Measurements from ENCODE around the gene GAGE10.
"Not testable (repeated sequence)": the region's sequence is repeated elsewhere in the genome, so short reads cannot be mapped to it uniquely, and the experiment has no call there.

GAGE10 gene

DNA sequence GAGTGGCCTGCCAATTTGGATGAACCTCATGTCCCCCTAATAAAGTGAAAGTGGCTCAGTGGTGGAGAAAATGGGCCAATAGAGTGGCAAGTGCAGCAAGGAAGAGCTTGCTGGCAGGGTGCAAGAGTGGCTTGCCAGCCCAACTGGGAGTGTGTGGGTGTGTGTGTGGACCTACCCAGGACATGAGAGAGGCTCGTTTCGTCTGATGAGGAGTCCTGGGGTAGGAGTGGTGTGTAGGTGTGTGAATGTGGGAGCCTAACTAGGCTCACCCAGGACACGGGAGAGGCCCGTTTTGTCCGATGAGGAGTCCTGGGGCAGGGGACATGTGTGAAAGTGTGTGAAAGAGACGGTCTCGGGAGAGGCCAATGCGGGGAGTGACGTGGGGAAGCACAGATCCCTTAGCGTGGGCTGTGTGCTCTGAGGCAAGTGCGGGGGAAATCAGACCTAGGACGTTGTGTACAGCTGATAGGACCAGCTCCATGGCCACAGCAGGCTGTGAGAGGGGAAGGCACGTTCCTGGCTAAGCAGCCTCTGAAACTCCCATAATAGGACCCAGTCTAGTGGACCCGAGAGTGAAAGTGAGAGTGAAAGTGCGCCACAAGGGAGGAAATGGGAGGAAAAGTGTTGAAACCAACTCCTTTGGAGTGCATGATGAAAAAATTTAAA lies 5.3 kb downstream of the GAGE10 start:
- Histone ChIP-seq H3K27ac (peak overlapping the region; percentile 25 to 69), H3K4me3 (peak overlapping the region; percentile 69)
- no peak for DNase-seq (ENCODE audit: low spot score)
- TF ChIP-seq, protein P1, sequence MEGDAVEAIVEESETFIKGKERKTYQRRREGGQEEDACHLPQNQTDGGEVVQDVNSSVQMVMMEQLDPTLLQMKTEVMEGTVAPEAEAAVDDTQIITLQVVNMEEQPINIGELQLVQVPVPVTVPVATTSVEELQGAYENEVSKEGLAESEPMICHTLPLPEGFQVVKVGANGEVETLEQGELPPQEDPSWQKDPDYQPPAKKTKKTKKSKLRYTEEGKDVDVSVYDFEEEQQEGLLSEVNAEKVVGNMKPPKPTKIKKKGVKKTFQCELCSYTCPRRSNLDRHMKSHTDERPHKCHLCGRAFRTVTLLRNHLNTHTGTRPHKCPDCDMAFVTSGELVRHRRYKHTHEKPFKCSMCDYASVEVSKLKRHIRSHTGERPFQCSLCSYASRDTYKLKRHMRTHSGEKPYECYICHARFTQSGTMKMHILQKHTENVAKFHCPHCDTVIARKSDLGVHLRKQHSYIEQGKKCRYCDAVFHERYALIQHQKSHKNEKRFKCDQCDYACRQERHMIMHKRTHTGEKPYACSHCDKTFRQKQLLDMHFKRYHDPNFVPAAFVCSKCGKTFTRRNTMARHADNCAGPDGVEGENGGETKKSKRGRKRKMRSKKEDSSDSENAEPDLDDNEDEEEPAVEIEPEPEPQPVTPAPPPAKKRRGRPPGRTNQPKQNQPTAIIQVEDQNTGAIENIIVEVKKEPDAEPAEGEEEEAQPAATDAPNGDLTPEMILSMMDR (IDR thresholded peaks at IDR 0.05): no peak

DNA sequence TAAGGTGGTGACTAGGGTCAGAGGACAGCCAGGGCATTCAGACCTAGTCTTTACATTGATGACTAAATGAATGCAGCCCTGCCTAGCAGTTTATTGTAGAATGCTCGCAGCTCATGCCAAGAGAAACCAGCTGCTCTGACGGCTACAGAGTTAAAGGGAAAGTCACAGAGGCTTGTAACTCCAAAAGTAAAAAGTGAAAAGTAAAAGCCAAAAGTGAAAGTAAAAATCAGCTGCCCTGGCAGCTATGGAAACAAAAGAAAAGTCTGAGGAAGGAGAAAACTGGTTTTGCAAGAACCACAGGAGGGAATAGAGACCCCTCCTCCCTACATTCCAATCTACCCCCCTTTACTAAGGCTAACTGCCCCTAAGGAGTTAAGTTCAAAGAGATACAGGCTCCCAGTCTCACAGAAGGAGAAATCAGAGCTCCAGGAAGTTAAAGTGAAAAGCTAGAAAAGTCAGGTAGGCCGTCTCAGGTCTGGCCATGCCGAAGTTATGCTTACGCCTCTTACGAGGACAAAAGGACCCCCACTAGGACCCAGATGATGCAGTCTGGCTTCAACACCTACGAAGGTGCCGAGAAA lies 6.0 kb downstream of the GAGE10 start:
- TF ChIP-seq, protein P1 (IDR thresholded peaks at IDR 0.05): no peak
- H3K4me3 ChIP-seq: peak overlapping the region; percentile 69
- peak overlapping the region; percentile 25 to 69 for H3K27ac ChIP-seq
- no peak for DNase-seq (ENCODE audit: low spot score)

DNA sequence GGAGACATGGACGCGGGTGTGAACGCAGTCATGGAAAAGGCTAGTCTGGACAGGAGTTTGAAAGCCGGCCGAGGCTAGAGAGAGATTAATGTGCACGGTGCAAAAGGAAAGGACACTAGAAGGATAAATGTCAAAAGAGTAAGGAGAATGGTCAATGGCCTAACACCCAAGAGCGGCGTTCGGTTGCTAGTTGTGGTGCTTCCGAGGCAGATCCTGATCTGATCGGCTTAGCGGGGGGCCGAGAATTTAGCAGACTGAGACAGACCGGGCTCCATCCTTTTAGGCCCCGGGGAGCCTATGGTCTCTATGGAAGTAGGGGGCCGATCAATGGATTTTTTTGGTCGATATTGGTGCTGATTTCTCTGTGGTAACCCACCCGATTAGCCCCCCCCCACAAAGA lies 6.9 kb downstream of the GAGE10 start:
- TF ChIP-seq, protein P1 (IDR thresholded peaks at IDR 0.05): no peak
- no peak overlapping the region for H3K27ac ChIP-seq
- DNase-seq (ENCODE audit: low spot score): no peak
- no peak overlapping the region for H3K4me3 ChIP-seq

DNA sequence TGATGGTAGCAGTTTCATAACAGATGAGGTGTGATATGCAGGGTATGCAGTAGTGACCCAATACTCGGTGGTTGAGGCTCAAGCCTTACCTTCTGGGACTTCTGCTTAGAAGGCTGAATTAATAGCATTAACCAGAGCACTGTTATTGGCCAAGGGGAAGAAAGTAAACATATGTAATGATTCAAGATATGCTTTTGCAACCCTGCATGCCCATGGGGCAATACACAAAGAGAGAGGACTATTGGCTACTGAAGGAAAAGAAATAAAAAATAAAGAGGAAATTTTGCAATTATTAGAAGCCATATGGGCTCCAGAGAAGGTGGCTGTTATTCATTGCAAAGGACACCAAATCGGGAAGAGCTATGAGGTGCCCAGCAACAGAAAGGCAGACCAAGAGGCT lies 8.7 kb downstream of the GAGE10 start:
- Histone ChIP-seq H3K27ac (no peak overlapping the region), H3K4me3 (no peak overlapping the region)
- DNase-seq (ENCODE audit: low spot score): no peak
- TF ChIP-seq, protein P1 (IDR thresholded peaks at IDR 0.05): no peak

DNA sequence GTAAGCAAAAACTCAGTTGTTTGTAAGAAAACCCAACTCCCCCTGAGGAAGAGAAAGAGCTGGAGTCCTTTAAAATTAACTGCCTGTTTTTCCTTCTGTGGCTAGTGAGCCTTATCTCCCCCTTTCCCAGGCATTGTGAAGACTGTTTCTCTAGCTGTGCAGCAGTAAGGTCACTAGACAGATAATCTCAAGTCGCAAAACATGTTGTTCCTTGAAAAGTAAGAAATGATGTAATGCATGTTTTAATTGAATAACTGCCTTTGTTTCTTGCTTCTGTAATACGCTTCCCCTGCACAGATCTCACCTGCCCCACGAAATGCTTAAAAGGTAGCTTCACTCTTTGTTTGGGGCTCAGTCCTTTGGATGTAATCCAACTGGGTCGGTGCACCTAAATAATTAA lies 12.6 kb downstream of the GAGE10 start:
- TF ChIP-seq, protein P1 (IDR thresholded peaks at IDR 0.05): no peak
- no peak for DNase-seq (ENCODE audit: low spot score)
- Histone ChIP-seq H3K4me3 (no peak overlapping the region), H3K27ac (no peak overlapping the region)

DNA sequence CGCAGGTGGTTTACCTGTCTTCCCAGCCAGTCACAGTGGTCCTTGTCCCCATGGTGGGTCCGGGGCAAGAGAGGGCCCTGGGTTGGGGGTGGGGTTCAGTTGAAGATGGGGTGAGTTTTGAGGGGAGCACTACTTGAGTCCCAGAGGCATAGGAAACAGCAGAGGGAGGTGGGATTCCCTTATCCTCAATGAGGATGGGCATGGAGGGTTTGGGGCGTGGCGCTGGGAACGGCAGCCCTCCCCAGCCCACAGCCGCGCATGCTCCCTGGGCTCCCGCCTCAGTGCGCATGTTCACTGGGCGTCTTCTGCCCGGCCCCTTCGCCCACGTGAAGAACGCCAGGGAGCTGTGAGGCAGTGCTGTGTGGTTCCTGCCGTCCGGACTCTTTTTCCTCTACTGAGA lies 18.3 kb downstream of the GAGE10 start, which contains the start of gene GAGE12J:
Gene GAGE12J, plus strand, starts transcription at position 301 of the 400 bp plus-strand sequence. CDS start 1,157 bp downstream, outside the sequence.
- not testable (repeated sequence) for H3K27ac ChIP-seq; DNase-seq (ENCODE audit: low spot score)

DNA sequence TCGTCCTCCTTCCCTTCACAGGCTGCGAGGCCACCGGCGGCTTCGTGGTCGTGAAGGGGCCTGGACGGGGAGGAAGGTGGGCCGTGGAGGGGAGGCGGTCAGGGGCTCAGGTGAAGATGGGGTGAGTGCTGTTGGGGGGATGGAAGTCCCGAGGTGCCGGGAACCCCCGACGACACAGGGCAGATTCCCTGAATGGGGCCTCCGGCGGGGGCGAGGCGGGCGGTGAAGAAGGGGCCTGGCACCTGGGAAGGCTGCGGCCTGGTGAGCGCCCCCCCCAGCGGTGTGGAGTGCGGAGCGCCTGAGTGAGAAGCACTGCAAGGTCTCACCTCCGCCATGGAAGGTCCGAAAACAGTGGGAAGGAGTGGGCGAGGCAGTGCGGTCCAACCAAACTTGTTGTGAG lies 18.8 kb downstream of the GAGE10 start:
- not testable (repeated sequence) for DNase-seq (ENCODE audit: low spot score); H3K27ac ChIP-seq

More for the DNA sequence above, 18.3 kb downstream of the GAGE10 start, which contains the start of gene GAGE12J:
- not testable (repeated sequence) for H3K4me3 ChIP-seq

DNA sequence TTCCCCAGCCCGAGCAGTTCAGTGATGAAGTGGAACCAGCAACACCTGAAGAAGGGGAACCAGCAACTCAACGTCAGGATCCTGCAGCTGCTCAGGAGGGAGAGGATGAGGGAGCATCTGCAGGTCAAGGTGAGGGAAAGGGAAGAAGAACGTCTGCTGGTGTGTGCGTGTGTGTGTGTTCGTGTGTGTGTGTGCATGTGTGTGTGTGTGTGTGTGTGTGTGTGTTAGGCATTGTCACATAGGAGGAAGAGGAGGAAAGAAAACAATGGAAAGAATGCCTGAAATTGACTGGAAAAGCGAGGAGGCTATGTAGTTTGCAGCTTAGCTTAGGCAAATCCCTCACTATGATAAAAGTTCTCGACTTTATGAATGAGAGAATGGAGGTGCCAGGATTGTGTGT lies 20.3 kb downstream of the GAGE10 start:
- H3K27ac ChIP-seq; DNase-seq (ENCODE audit: low spot score); H3K4me3 ChIP-seq: not testable (repeated sequence)

More for the DNA sequence above, 18.8 kb downstream of the GAGE10 start:
- H3K4me3 ChIP-seq: not testable (repeated sequence)

DNA sequence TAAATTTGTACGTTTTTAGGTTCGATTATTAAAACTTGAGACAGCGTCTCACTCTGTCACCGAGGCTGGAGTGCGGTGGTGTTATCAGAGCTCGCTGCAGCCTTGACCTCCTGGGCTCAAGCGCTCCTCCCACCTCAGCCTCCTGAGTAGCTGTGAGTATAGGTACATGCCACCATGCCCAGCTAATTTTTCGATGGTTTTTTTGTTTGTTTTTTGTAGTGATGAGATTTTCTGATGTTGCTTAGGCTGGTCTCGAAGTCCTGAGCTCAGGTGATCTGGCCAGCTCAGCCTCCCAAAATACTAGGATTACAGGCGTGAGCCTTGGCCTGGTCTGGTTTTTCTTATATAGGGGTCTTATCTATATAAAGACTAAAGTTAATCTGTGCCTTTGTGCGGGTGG lies 27.0 kb downstream of the GAGE10 start:
- H3K4me3 ChIP-seq; DNase-seq (ENCODE audit: low spot score); H3K27ac ChIP-seq: not testable (repeated sequence)

DNA sequence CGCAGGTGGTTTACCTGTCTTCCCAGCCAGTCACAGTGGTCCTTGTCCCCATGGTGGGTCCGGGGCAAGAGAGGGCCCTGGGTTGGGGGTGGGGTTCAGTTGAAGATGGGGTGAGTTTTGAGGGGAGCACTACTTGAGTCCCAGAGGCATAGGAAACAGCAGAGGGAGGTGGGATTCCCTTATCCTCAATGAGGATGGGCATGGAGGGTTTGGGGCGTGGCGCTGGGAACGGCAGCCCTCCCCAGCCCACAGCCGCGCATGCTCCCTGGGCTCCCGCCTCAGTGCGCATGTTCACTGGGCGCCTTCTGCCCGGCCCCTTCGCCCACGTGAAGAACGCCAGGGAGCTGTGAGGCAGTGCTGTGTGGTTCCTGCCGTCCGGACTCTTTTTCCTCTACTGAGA lies 27.8 kb downstream of the GAGE10 start, which contains the start of gene GAGE13:
Gene GAGE13, plus strand, starts transcription at position 301 of the 400 bp plus-strand sequence. CDS start 1,156 bp downstream, outside the sequence.
- H3K27ac ChIP-seq; H3K4me3 ChIP-seq; DNase-seq (ENCODE audit: low spot score): not testable (repeated sequence)

DNA sequence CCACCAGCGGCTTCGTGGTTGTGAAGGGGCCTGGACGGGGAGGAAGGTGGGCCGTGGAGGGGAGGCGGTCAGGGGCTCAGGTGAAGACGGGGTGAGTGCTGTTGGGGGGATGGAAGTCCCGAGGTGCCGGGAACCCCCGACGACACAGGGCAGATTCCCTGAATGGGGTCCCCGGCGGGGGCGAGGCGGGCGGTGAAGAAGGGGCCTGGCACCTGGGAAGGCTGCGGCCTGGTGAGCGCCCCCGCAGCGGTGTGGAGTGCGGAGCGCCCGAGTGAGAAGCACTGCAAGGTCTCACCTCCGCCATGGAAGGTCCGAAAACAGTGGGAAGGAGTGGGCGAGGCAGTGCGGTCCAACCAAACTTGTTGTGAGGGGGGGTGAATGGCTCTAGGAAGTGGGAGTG lies 28.4 kb downstream of the GAGE10 start:
- H3K27ac ChIP-seq; DNase-seq (ENCODE audit: low spot score): not testable (repeated sequence)

DNA sequence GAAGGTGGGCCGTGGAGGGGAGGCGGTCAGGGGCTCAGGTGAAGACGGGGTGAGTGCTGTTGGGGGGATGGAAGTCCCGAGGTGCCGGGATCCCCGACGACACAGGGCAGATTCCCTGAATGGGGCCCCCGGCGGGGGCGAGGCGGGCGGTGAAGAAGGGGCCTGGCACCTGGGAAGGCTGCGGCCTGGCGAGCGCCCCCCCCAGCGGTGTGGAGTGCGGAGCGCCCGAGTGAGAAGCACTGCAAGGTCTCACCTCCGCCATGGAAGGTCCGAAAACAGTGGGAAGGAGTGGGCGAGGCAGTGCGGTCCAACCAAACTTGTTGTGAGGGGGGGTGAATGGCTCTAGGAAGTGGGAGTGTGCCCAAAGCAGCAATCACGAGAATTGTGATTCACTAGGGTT lies 38.0 kb downstream of the GAGE10 start:
- DNase-seq (ENCODE audit: low spot score); H3K4me3 ChIP-seq; H3K27ac ChIP-seq: not testable (repeated sequence)

More for the DNA sequence above, 28.4 kb downstream of the GAGE10 start:
- H3K4me3 ChIP-seq: not testable (repeated sequence)
